Natural killer cell (primary cell): ENCODE data around the gene CCDC157. TPM values are rescaled to one million over a fixed set of nuclear protein-coding genes. Genes with fewer than 3 reads are reported as not detected.

Experiments
- ATAC-seq, 3 donors: fragments of 150-1000 bp in 2 of 3; fragments of 200-7000 bp in 1 of 3; cut with Tn5 transposase; 1 replicate in 1 of 3; 2 replicates in 2 of 3; pipeline ENCODE4 v1.10.0; 2021; ENCODE audit warnings: mild to moderate bottlenecking in 2 of 3, moderate library complexity in 2 of 3
- DNase-seq, 2 donors: peaks; one replicate each; pipeline versions ENCODE4 v3.0.0 to v3.0.0-alpha.2; 2013 to 2021; ENCODE audit warnings: mixed read lengths in 1 of 2
- H3K27ac ChIP-seq: one replicate; pipeline ENCODE4 v1.5.1; 2013; ENCODE audit warnings: mild to moderate bottlenecking, low read length
- H3K27me3 ChIP-seq: one replicate; pipeline ENCODE4 v1.6.1; 2013; ENCODE audit warnings: low read length; ENCODE audit not compliant: control insufficient read depth, insufficient read depth
- H3K36me3 ChIP-seq: one replicate; pipeline ENCODE4 v1.6.1; 2013; ENCODE audit warnings: low read length; ENCODE audit not compliant: control insufficient read depth, insufficient read depth
- H3K4me1 ChIP-seq: one replicate; pipeline ENCODE4 v1.6.1; 2013; ENCODE audit warnings: low read length; ENCODE audit not compliant: control insufficient read depth, insufficient read depth
- H3K4me3 ChIP-seq: one replicate; pipeline ENCODE4 v1.5.1; 2013; ENCODE audit warnings: low read length
- H3K9me3 ChIP-seq: one replicate; pipeline ENCODE4 v1.6.1; 2013; ENCODE audit warnings: low read length; ENCODE audit not compliant: control insufficient read depth, insufficient read depth
- H3K27ac Mint-ChIP-seq, 2 donors: one replicate each; pipeline ENCODE4 v1.8.0; 2022; ENCODE audit warnings: mild to moderate bottlenecking in 2 of 2, mixed read lengths in 2 of 2, moderate library complexity in 1 of 2
- H3K27me3 Mint-ChIP-seq, 2 donors: one replicate each; pipeline ENCODE4 v1.8.0; 2022; ENCODE audit warnings: low read depth in 2 of 2, mixed read lengths in 2 of 2
- H3K36me3 Mint-ChIP-seq: one replicate; pipeline ENCODE4 v1.8.0; 2022; ENCODE audit warnings: mixed read lengths
- H3K4me1 Mint-ChIP-seq, 2 donors: one replicate each; pipeline ENCODE4 v1.8.0; 2022; ENCODE audit warnings: mixed read lengths in 2 of 2
- H3K4me3 Mint-ChIP-seq: one replicate; pipeline ENCODE4 v1.8.0; 2022; ENCODE audit warnings: mild to moderate bottlenecking, moderate library complexity, mixed read lengths
- H3K9me3 Mint-ChIP-seq, 2 donors: one replicate each; pipeline ENCODE4 v1.8.0; 2022; ENCODE audit warnings: mixed read lengths in 2 of 2
- WGBS: methylation state at CpG from one replicate; pipeline ENCODE4 v1.1.7; 2013; ENCODE audit warnings: missing lambda C conversion rate; ENCODE audit not compliant: insufficient coverage; 5-methylcytosine and 5-hydroxymethylcytosine counted together
- intact Hi-C: fragments of 100-400 bp; cut with micrococcal nuclease; formaldehyde crosslinking; loops from one replicate; pipeline ENCODE4 v1.14.2; 2022
- total RNA-seq, 4 donors: library from RNA; stranded (reverse); fragments of 120-200 nt in 1 of 4; gene quantifications; one replicate each; pipeline versions ENCODE4 v1.2.3 to v1.2.4, GENCODE V29; 2013 to 2022
- TF ChIP-seq, protein P1 (sequence below): fragments of 200-600 bp; IDR thresholded peaks from one replicate; pipeline ENCODE4 v1.8.0; 2022; ENCODE audit warnings: antibody characterized with exemption

Gene CCDC157
- total RNA-seq, 3 donors from 2014 or later (not counting 1 experiment from before 2014, with no cell fraction given): 7.7 to 9.7 (median 8.4) TPM

DNA sequence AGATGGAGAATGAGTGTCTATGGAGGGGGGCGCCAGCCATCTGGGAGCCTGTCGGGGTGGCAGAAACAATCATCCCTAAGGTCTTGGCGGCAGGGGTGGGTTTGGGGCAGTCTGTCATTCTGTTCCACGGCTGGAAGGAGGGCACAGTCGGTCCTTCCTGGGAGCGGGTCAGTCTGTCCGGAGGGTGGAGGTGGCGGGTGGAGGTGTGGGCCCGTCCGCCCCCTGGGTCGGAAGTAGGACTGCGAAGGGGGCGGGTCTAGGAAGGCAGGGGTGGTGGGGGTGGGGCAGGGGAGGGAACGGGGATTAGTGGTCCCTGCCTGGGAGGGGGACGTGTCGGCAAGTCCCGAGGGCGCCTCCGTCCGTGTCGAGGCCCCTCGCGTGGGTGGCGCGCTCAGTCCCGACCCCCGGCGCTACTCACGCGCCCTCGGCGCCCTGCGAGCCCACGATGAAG is 30.5 kb upstream of the CCDC157 start:
- Histone ChIP-seq H3K36me3 (peaks cover 5% of the 10 kb centered on the region), H3K27me3 (no peaks in the 10 kb centered on the region), H3K4me3 (peak overlapping the region; percentile 51), H3K9me3 (no peaks in the 10 kb centered on the region), H3K27ac (no peak overlapping the region), H3K4me1 (peaks cover 48% of the 10 kb centered on the region)
- Mint-ChIP-seq H3K4me1 (peaks cover 37 to 52% of the 10 kb centered on the region in 2 donors), H3K36me3 (no peaks in the 10 kb centered on the region), H3K4me3 (peak overlapping the region; percentile 88), H3K9me3 (no peaks in the 10 kb centered on the region), H3K27ac (peak overlapping the region in 1 of 2 donors; percentile 82), H3K27me3 (no peaks in the 10 kb centered on the region)
- TF ChIP-seq, protein P1, sequence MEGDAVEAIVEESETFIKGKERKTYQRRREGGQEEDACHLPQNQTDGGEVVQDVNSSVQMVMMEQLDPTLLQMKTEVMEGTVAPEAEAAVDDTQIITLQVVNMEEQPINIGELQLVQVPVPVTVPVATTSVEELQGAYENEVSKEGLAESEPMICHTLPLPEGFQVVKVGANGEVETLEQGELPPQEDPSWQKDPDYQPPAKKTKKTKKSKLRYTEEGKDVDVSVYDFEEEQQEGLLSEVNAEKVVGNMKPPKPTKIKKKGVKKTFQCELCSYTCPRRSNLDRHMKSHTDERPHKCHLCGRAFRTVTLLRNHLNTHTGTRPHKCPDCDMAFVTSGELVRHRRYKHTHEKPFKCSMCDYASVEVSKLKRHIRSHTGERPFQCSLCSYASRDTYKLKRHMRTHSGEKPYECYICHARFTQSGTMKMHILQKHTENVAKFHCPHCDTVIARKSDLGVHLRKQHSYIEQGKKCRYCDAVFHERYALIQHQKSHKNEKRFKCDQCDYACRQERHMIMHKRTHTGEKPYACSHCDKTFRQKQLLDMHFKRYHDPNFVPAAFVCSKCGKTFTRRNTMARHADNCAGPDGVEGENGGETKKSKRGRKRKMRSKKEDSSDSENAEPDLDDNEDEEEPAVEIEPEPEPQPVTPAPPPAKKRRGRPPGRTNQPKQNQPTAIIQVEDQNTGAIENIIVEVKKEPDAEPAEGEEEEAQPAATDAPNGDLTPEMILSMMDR: no peak
- intact Hi-C loops: loop anchor here (2.0 kb wide), 1 partner anchor 37 kb away; the partner anchor contains the start of gene CASTOR1
- DNase-seq (no peak), ATAC-seq (peak; percentile 19 to 43 (median 21))
- WGBS: 0% methylated on average over 33 of the region's 34 CpGs

DNA sequence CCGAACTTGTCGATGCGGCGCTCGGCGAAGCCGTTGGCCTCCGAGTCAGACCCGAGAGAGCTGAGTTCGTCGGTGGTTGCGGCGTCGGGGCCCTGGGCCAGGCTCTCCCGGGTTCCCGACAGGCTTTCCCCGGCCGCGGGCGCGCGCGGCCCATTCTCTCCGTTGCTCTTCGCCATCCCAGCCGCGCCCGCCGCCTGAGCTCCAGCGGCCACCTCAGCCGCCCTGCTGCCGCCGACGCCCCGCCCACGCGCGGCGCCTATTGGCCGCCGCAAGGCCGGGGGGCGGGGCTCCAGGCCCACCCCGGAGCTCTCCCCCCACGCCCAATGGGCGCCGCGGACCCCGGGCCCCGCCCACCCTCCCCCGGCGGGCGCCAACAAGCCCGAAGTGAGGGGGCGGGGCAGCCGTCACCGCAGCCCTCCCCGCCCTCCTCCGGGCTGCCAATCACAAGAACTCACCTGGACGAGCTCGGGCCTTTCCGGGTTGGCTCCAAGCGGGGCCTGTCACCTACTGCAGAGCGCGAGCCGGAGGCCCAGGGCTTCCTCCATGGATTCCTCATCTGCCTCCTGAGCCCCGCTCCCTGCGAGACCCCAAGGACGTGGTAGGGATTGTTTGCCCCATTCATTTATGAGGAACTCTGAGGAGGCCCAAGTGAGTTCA is 30.0 kb upstream of the CCDC157 start, which contains the start of gene TBC1D10A:
TSS of gene TBC1D10A (minus strand) at position 236 of the 657 bp plus-strand sequence. CDS start at position 176, 60 bp downstream.
- Mint-ChIP-seq H3K9me3 (no peaks in the 10 kb centered on the region), H3K27ac (peak within 1 kb of the TSS; percentile 82 to 84), H3K36me3 (no peaks in the 10 kb centered on the region), H3K4me3 (peak within 1 kb of the TSS; percentile 88), H3K27me3 (no peaks in the 10 kb centered on the region), H3K4me1 (peaks cover 36 to 47% of the 10 kb centered on the region in 2 donors)
- TF ChIP-seq, protein P1: no peak
- no peaks in the 10 kb centered on the region for H3K9me3 ChIP-seq
- peaks cover 47% of the 10 kb centered on the region for H3K4me1 ChIP-seq
- peaks cover 5% of the 10 kb centered on the region for H3K36me3 ChIP-seq
- intact Hi-C loops: loop anchor here (1.0 to 2.0 kb wide), 2 partner anchors 29 to 38 kb away; partner anchors contain the start of genes CASTOR1 and SF3A1
- peak within 1 kb of the TSS; percentile 51 for H3K4me3 ChIP-seq
- no peaks in the 10 kb centered on the region for H3K27me3 ChIP-seq
- DNase-seq (peak; percentile 82 to 97), ATAC-seq (peak; percentile 92 to 97 (median 94))
- H3K27ac ChIP-seq: peak within 1 kb of the TSS; percentile 84
- under 1% methylated on average over 65 of the region's 69 CpGs for WGBS

DNA sequence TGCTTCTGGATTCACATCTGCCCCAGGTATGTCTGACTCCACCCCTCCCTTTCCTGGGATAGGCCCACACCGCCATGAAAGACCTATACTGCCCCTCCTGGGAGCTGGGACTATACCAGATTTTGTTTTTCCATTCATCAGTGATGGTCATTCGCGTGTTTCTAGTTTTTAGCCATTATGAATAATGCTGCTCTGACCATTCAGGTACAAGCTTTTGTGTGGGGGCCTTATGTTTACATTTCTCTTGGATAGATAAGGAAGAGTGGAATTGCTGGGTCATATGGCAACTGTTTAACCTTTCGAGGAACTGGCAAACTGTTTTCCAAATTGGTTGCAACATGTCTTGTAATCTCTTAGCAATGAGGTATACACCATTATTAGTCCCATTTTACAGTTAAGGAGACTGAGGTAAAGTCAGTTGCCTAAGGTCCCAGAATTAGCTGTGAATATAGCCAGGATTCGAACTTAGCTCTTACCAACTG is 28.9 kb upstream of the CCDC157 start:
- Histone ChIP-seq H3K27me3 (no peaks in the 10 kb centered on the region), H3K9me3 (no peaks in the 10 kb centered on the region), H3K36me3 (peaks cover 10% of the 10 kb centered on the region), H3K27ac (no peak overlapping the region), H3K4me3 (no peak overlapping the region), H3K4me1 (peaks cover 40% of the 10 kb centered on the region)
- ATAC-seq (no peak), DNase-seq (no peak)
- Mint-ChIP-seq H3K4me1 (peaks cover 36 to 42% of the 10 kb centered on the region in 2 donors), H3K9me3 (no peaks in the 10 kb centered on the region), H3K4me3 (peak overlapping the region; percentile 80), H3K36me3 (no peaks in the 10 kb centered on the region), H3K27ac (peak overlapping the region; percentile 81 to 82), H3K27me3 (no peaks in the 10 kb centered on the region)
- intact Hi-C loops: loop anchor here (1.0 to 2.0 kb wide), 2 partner anchors 28 to 39 kb away; partner anchors contain the start of genes CASTOR1 and SF3A1
- WGBS: 96% methylated on average over 5 of the region's 5 CpGs
- TF ChIP-seq, protein P1: no peak
